UCSD-AML1 (cell line): ENCODE results near the gene WWOX.

Experiments
- DNase-seq: peaks from one replicate; lab custom pipeline; 2025; ENCODE audit not compliant: unreplicated experiment; lab: John Stamatoyannopoulos, UW

The WWOX gene

GRCh38 chr16:78635807-78636206 lies 536.4 kb downstream of the WWOX start:
- no peak for DNase-seq

GRCh38 chr16:78638371-78638770 lies 538.9 kb downstream of the WWOX start:
- no peak for DNase-seq

- DNase-seq: no peak
Observed at GRCh38 chr16:78639775-78640174, 540.3 kb downstream of the WWOX start.

- DNase-seq: no peak
Observed at GRCh38 chr16:78640886-78641285, 541.4 kb downstream of the WWOX start.

GRCh38 chr16:78641433-78641832 lies 542.0 kb downstream of the WWOX start:
- no peak for DNase-seq

GRCh38 chr16:78642621-78643285 lies 543.3 kb downstream of the WWOX start:
- no peak for DNase-seq

- DNase-seq: no peak
Observed at GRCh38 chr16:78645657-78646056, 546.2 kb downstream of the WWOX start.

- no peak for DNase-seq
Observed at GRCh38 chr16:78647019-78647418, 547.6 kb downstream of the WWOX start.

GRCh38 chr16:78647491-78647890 lies 548.0 kb downstream of the WWOX start:
- no peak for DNase-seq

- DNase-seq: no peak
Observed at GRCh38 chr16:78648517-78648916, 549.1 kb downstream of the WWOX start.

- DNase-seq: no peak
Observed at GRCh38 chr16:78650339-78651074, 551.1 kb downstream of the WWOX start.

GRCh38 chr16:78654929-78655328 lies 555.5 kb downstream of the WWOX start:
- DNase-seq: no peak

- DNase-seq: no peak
Observed at GRCh38 chr16:78655331-78656113, 556.1 kb downstream of the WWOX start.

GRCh38 chr16:78656887-78657286 lies 557.4 kb downstream of the WWOX start:
- no peak for DNase-seq

GRCh38 chr16:78659216-78659615 lies 559.8 kb downstream of the WWOX start:
- DNase-seq: no peak

- DNase-seq: no peak
Observed at GRCh38 chr16:78659668-78660217, 560.3 kb downstream of the WWOX start.

- no peak for DNase-seq
Observed at GRCh38 chr16:78660795-78661194, 561.3 kb downstream of the WWOX start.

GRCh38 chr16:78663690-78664089 lies 564.2 kb downstream of the WWOX start:
- no peak for DNase-seq

- DNase-seq: no peak
Observed at GRCh38 chr16:78664811-78665772, 565.6 kb downstream of the WWOX start.

GRCh38 chr16:78666318-78666717 lies 566.9 kb downstream of the WWOX start:
- DNase-seq: no peak
